ENCODE results near the gene NPL. TPM values are rescaled to one million over a fixed set of nuclear protein-coding genes. Genes with fewer than 3 reads are reported as not detected.

NPL gene
- total RNA-seq, 1 donor from 2014 or later: 4.3 TPM

DNA sequence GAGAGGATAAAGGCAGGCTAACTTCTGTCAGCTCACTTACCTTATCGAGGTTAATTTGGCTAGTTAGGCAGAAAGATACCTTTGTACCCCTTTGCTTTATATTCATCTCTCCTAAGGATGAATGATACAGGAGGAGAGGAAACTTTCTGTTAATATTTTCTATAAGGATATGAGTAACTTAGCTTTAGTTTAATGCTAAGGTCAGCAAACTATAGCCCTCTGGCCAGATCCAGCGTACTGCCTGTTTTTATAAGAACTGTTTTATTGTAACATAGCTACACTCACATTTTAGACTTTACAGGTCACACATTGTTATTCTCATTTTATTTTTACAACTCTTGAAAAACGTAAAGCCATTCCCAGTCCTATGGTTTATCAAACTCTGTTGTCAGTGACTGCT lies 67.6 kb downstream of the NPL start:
- TF ChIP-seq, protein P1, sequence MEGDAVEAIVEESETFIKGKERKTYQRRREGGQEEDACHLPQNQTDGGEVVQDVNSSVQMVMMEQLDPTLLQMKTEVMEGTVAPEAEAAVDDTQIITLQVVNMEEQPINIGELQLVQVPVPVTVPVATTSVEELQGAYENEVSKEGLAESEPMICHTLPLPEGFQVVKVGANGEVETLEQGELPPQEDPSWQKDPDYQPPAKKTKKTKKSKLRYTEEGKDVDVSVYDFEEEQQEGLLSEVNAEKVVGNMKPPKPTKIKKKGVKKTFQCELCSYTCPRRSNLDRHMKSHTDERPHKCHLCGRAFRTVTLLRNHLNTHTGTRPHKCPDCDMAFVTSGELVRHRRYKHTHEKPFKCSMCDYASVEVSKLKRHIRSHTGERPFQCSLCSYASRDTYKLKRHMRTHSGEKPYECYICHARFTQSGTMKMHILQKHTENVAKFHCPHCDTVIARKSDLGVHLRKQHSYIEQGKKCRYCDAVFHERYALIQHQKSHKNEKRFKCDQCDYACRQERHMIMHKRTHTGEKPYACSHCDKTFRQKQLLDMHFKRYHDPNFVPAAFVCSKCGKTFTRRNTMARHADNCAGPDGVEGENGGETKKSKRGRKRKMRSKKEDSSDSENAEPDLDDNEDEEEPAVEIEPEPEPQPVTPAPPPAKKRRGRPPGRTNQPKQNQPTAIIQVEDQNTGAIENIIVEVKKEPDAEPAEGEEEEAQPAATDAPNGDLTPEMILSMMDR (IDR thresholded peaks at IDR 0.05): no peak
- Mint-ChIP-seq H3K4me3 (ENCODE audit: unreplicated experiment) (no peak overlapping the region), H3K27me3 (ENCODE audit: low read depth) (no peaks in the 10 kb centered on the region), H3K9me3 (ENCODE audit: low read depth) (no peaks in the 10 kb centered on the region), H3K36me3 (ENCODE audit: low read depth) (peaks cover 48% of the 10 kb centered on the region), H3K27ac (ENCODE audit: unreplicated experiment) (peak overlapping the region; percentile 70), H3K4me1 (ENCODE audit: low read depth) (peaks cover 13% of the 10 kb centered on the region)
- DNase-seq (ENCODE audit: low spot score): no peak

DNA sequence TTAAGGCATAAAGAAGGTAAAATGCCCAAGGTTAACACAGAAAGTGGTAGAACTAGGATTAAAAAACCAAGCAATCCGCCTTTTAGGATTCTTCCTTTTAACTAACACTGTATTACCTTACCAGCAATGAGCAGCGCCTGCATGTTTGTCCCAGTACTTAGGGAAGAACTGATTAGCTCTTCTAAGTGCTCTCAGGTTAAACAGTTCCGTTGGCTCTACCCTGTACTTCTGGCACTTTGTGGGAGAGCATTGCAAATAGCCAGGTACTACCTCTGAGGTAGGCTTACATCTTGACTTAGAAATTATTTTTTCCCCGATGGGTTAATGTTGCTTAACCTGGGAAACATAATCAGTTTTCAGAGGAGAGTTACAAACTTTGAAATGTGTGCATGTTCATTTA lies 71.1 kb downstream of the NPL start:
- DNase-seq (ENCODE audit: low spot score): no peak
- TF ChIP-seq, protein P1 (IDR thresholded peaks at IDR 0.05): no peak
- H3K4me3 Mint-ChIP-seq (ENCODE audit: unreplicated experiment): no peak overlapping the region
- H3K9me3 Mint-ChIP-seq (ENCODE audit: low read depth): no peaks in the 10 kb centered on the region
- H3K36me3 Mint-ChIP-seq (ENCODE audit: low read depth): peaks cover 50% of the 10 kb centered on the region
- peaks cover 6% of the 10 kb centered on the region for H3K4me1 Mint-ChIP-seq (ENCODE audit: low read depth)
- H3K27ac Mint-ChIP-seq (ENCODE audit: unreplicated experiment): no peak overlapping the region
- no peaks in the 10 kb centered on the region for H3K27me3 Mint-ChIP-seq (ENCODE audit: low read depth)

DNA sequence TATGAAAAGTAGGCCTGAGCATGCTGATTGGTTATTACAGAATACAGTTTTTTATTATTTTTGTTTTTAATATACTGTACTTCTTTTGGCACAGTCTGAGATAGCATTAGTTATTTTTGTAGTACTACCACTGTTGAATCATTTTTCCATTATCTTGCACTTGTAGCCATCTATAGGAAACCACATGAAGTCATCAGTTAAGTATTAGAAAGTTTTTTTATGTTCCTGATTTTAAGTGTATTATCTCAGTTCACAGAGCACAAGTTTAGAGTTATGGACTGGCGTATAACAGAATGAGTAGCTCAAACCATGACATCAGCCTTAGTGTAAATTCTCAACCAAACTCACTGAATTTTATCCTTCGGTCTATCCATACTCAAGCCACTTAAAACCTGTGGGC lies 72.4 kb downstream of the NPL start:
- Mint-ChIP-seq H3K4me1 (ENCODE audit: low read depth) (peaks cover 4% of the 10 kb centered on the region), H3K4me3 (ENCODE audit: unreplicated experiment) (no peak overlapping the region)

DNA sequence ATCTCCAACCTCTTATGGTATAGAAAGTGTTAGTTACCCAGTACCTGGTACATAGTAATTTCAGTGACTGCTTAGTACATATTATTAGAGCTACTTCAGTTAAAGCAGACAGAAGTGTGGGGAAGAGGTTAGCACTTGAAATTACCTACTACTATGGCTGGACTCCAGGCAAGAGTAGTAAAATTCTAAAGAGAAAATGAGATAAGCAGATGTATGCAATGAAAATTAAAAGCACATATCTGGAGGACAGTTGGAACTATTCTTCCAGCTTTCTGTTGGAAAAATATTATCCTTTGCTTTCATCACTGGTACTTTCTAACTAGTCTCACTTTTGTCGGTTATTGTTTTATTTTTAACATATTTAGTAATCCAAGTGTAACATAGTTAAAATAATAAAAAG lies 73.3 kb downstream of the NPL start:
- Mint-ChIP-seq H3K36me3 (ENCODE audit: low read depth) (peaks cover 60% of the 10 kb centered on the region), H3K9me3 (ENCODE audit: low read depth) (no peaks in the 10 kb centered on the region)

More for the DNA sequence above, 72.4 kb downstream of the NPL start:
- Mint-ChIP-seq H3K27ac (ENCODE audit: unreplicated experiment) (peak overlapping the region; percentile 32), H3K9me3 (ENCODE audit: low read depth) (no peaks in the 10 kb centered on the region), H3K27me3 (ENCODE audit: low read depth) (no peaks in the 10 kb centered on the region), H3K36me3 (ENCODE audit: low read depth) (peaks cover 57% of the 10 kb centered on the region)
- TF ChIP-seq, protein P1 (IDR thresholded peaks at IDR 0.05): no peak
- no peak for DNase-seq (ENCODE audit: low spot score)

DNA sequence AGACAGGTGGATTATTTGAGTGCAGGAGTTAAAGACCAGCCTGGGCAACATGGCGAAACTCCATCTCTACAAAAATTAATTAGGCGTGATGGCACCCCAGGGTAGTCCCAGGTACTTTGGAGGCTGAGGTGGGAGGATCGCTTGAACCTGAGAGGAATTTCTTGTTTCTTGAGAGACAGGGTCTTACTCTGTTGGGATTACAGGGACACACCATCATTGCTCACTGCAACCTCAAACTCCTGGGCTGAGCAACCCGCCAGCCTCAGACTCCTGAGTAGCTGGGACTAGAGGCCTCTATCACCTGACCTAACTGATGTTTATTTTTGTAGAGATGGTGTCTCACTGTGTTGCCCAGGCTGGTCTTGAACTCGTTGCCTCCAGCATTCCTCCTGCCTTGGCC lies 74.4 kb downstream of the NPL start:
- DNase-seq (ENCODE audit: low spot score): no peak
- Mint-ChIP-seq H3K9me3 (ENCODE audit: low read depth) (no peaks in the 10 kb centered on the region), H3K27ac (ENCODE audit: unreplicated experiment) (no peak overlapping the region), H3K4me1 (ENCODE audit: low read depth) (peaks cover 4% of the 10 kb centered on the region), H3K27me3 (ENCODE audit: low read depth) (no peaks in the 10 kb centered on the region), H3K36me3 (ENCODE audit: low read depth) (peaks cover 55% of the 10 kb centered on the region), H3K4me3 (ENCODE audit: unreplicated experiment) (no peak overlapping the region)
- TF ChIP-seq, protein P1 (IDR thresholded peaks at IDR 0.05): no peak

More for the DNA sequence above, 73.3 kb downstream of the NPL start:
- peaks cover 4% of the 10 kb centered on the region for H3K4me1 Mint-ChIP-seq (ENCODE audit: low read depth)
- no peak for DNase-seq (ENCODE audit: low spot score)
- H3K4me3 Mint-ChIP-seq (ENCODE audit: unreplicated experiment): no peak overlapping the region
- no peak overlapping the region for H3K27ac Mint-ChIP-seq (ENCODE audit: unreplicated experiment)
- TF ChIP-seq, protein P1 (IDR thresholded peaks at IDR 0.05): no peak
- H3K27me3 Mint-ChIP-seq (ENCODE audit: low read depth): no peaks in the 10 kb centered on the region
